Erythroblast (primary cell): Measurements from ENCODE around the gene CDK5RAP1.

Experiments used
- DNase-seq, 2 experiments: peaks; one replicate each; lab custom pipeline; 2025; lab: John Stamatoyannopoulos, UW
- GATA1 ChIP-seq: IDR thresholded peaks from 2 replicates; pipeline ENCODE4 v1.6.1; 2011; ENCODE audit warnings: low read depth, mild to moderate bottlenecking, control low read depth, low read length, moderate library complexity
- POLR2A ChIP-seq: IDR thresholded peaks from 2 replicates; pipeline ENCODE4 v1.6.1; 2011; ENCODE audit warnings: mild to moderate bottlenecking, low read length

Gene CDK5RAP1

DNA sequence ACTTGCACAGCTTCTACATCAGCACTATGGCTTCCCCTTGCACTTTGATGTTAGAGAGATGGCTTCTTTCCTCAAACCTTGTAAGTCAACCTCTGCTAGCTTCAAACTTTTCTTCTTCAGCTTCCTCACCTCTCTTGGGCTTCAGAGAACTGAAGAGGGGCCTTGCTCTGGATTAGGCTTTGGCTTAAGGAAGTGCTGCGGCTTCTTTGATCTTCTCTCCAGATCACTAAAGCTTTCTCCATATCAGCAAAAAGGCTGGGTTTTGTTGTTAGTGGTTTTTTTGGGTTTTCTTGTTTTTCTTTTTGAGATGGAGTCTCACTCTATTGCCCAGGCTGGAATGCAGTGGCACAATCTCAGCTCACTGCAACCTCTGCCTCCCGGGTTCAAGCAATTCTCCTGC, 24.0 kb downstream of the CDK5RAP1 start:
- DNase-seq: no peak
- TF ChIP-seq GATA1 (no peak), POLR2A (no peak)

DNA sequence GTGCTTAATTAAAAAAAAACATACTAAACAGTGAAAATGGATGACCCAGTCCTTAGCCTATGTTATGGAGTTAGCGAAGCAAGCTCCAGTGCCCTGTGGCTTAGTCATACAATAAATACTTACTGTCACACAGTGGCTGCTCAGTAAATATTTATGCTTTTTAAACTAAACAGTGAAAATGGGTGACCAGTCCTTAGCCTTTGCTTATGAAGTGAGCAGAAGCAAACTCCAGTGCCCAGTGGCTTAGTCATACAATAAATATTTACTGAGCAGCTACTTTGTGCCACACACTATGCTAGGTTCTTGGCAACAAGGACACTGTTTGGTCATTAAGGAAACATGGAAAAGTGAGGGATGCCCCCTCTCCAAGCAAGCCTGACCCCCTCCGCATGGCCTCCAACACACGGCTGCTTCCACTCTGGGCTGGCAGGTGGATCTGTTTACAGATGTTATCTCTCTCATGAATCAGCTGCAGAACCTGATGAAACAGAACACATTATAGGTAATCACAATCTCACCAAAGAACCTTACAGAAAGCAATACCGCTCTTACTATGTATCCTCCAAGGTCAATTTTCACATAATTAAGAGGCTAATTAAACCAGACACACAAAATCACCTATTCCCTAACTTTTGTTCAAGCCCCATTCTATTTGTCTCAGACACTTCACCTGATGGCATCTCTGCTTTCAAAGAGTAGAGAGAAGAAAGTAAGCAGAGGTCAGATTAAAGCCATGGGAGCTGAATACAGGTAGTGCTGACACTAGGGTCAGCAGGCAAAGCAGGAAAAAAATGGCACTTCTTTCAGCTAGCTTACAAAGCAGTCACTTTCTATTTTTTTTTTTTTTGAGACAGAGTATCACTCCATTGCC, 27.3 kb downstream of the CDK5RAP1 start:
- TF ChIP-seq GATA1: no peak
- no peak for TF ChIP-seq POLR2A
- DNase-seq: no peak

DNA sequence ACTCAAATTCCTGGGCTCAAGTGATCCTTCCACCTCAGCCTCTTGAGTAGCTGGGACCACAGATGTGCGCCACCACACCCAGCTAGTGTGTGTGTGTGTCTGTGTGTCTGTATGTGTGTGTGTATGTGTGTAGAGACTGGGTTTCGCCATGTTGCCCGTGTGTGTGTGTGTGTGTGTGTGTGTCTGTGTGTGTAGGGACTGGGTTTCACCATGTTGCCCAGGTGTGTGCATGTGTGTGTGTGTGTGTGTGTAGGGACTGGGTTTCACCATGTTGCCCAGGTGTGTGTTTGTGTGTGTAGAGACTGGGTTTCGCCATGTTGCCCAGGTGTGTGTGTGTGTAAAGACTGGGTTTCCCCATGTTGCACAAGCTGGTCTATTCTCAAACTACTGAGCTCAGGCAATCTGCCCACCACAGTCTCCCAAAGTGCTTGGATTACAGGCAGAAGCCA, 28.3 kb downstream of the CDK5RAP1 start:
- no peak for DNase-seq
- TF ChIP-seq GATA1 (no peak), POLR2A (no peak)

DNA sequence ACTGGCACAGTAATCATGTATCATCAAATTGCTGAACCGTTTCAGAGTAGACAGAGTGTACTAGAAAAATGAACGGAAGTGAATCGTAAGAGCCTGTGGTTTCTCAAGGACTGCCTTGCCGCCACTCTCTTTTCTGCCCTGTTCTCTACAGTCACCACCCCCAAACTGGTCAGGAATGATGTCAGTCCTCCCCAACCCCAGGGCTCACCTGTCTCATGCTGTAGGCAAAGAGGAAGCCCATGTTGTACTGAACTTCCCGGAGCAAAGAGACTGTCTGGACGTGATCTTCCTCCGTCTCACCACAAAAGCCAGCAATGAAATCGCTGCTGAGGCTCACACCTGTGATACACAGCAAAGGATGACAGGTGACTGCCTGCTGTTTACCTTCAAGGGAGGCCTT, 31.0 kb downstream of the CDK5RAP1 start:
- TF ChIP-seq POLR2A: no peak
- no peak for TF ChIP-seq GATA1
- no peak for DNase-seq

DNA sequence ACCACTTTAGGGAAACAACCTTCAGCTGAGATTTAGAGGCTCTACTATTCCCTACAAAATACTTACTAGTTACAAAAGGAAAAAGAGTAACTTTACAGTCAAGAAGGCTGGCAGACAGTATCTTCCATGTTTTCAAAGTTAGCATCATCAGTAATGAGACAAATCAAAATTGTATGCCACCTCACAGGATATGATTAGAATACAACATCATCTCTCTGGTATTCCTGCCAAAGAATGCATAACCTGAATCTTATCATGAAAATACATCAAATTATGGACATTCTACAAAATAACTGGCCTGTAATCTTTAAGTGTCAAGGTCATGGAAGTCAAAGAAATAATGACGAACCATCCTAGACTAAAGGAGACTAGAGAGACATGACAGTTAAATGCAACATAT, 38.4 kb downstream of the CDK5RAP1 start:
- TF ChIP-seq GATA1 (no peak), POLR2A (no peak)
- no peak for DNase-seq

DNA sequence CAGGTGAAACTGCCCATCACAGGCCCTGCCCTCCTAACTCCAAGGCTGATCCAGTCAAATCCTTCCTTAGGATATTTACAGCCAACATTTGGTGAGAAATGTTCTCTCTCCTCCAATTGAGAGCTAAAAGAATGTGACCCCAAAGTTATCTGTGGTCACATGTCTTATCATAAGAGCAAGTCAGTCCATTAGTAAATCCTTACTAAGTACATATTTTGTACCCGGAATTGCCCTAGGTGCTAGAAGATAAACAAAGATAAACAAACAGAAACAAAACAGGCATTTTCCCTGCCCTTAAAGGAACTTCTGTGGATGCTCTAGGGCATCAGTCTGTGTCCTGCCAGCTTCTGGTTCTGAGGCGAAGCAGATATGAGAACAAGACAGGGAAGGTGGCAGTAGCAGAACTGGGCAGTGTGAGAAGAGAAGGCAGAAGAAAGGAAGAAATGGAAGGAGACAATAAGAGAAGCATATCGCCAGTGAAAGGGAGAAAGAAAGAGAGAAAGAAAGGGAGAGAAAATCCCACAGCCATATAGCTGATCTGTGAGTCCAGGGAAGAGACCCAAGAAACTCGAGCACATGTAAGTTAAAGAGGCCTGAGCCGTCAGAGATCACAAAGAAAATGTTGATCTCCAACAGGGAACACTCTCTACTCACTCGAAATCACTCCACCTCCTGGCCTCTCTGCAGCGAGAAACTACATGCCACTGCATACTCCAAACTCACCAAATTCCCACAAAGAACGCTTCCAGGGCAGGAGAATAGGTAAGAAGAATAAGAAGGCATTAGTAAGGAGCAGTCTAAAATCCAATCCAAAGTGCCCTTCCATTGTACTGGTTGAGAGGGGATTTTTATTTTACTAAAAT, 41.7 kb downstream of the CDK5RAP1 start:
- no peak for DNase-seq
- TF ChIP-seq GATA1 (no peak), POLR2A (no peak)

DNA sequence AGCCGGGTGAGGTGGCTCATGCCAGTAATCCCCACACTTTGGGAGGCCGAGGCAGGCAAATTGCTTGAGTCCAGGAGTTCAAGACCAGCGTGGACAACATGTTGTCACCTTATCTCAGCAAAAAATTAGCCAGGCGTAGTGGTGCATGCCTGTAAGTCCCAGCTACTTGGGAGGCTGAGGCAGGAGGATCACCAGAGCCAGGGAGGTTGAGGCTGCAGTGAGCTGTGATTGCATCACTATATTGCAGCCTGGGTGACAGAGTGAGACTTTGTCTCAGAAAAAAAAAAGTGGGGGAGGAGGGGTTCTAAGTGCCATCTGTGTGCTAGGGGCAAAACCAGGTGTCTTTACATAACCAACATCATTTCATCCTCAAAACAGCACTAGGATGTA, 48.3 kb downstream of the CDK5RAP1 start:
- no peak for DNase-seq
- no peak for TF ChIP-seq POLR2A
- TF ChIP-seq GATA1: no peak

DNA sequence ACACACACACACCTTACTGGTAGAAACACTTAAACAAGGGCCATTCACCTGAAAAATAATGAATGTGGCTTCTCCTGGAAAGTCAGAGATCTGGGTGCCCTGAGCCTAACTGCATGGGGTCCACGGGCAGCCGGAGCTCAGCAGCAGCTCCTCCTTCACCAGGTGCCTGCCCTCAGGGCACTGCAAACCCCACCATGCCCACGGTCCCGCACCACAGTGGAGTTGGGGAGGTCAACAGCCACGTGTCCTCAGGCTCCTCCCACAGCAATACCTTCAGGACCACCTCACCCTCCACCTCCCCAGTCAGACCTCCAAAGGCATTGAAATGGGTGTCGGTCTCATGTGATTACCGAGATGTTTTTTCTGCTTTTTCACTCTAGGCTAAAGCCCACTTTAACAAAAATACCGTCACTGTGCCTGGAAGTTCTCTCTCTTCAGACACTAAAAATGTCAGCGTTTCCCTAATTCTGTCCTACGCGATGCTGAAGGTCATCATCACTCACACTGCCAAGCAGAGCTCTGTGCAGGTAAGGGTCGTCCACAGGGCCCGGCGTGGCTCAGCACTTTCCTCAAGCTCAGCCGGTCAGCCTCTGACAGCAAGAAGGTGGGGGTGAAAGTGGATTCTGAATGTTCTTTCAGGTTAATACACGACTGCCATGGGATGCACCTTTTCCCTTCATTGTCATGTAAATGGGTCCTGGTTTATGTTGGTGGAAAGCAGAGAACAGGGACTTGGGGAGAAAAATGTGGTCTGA, 48.9 kb downstream of the CDK5RAP1 start:
- TF ChIP-seq POLR2A: no peak
- no peak for TF ChIP-seq GATA1

DNA sequence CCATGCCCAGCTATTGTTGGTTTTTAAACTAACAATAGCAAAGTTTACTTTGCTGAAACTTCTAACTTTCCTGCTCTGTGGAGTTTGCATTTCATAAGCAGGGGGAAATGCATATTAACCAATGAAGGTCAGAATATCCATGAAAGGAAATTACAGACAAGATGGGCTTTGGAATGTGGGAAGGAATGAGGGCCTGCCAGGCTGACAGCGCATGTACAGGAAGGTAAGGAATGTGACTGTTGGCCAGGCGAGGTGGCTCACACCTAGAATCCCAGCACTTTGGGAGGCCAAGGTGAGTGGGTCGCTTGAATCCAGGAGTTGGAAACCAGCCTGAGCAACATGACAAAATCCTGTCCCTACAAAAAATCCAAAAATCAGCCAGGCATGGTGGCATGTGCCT, 49.6 kb downstream of the CDK5RAP1 start:
- TF ChIP-seq POLR2A (no peak), GATA1 (no peak)
- no peak for DNase-seq

More for the DNA sequence above, 48.9 kb downstream of the CDK5RAP1 start:
- no peak for DNase-seq

DNA sequence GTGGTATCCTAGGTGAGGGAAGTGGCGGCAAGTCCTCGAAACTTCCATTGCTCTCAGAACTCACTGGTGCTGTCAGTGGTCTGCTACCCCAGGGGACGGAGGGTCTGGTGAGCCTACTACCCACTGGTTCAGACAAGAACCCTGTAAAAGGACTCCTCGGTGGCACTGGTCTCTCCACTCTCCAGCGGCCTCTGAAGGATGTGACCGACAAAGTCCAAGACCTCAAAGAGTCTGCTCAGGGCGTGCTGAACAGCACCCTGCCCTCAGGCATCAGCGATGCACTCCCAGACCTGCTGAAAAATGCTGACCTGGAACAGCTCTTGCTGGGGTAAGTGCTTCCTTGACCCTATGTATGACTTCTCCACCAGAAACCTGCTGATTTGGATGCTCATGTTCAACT, 51.8 kb downstream of the CDK5RAP1 start:
- no peak for TF ChIP-seq GATA1
- no peak for TF ChIP-seq POLR2A
- DNase-seq: no peak

DNA sequence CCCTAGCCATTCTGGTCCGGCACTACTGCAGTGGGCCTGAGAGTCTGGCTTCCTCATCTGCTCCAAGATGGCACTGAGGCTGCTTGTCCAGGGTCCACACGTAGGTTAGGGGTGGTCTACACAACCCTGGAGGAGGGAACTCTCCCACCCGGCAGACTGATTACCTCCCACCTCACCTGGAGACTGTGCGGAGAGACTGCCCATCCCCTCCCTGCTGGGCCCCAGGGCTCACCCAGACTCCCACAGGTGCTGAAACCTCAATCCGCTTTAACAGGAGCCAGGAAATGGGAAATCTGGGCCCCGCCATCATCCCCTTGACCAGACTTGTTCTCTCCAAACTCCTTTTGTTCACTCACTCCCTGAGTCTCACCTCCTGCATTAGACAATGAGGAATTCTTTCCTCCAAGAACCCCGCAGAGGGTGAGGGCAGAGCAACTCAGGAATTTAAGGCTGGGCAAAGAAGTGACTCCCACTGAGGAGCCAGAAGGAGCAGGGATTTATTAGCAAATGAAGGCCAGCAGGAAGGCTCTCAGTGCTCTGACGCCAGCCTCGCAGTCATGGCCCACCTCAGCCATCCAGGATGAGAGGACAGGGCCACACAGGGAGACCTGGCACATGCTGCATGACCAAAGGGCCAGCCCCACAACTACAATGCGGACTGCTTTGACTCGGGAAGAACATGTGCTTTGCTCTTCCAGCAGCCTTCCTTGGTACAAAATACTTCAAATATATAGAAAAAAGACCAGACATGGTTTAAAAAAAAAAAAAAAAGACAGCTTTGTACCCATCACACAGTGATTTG, 53.0 kb downstream of the CDK5RAP1 start:
- DNase-seq: no peak
- no peak for TF ChIP-seq POLR2A
- TF ChIP-seq GATA1: no peak

DNA sequence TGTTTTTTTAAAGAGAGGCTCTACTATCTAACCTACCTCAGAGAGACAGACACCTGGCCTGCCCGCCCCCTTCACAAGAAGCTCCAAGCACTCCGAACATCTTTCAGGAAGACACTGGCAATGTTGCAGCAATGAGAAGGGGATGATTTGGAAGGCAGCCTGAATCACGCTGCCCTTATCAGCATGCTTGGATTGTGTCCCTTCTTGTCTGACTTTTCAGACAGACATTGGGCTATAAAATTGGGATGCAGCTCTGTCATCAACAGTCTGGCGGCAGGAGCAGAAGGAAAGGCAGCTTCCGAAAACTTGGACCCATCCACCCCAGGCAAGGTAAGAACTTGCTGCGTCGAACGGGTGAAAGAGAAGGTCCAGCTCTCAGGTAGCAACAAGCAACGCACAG, 56.0 kb downstream of the CDK5RAP1 start:
- TF ChIP-seq POLR2A (no peak), GATA1 (no peak)
- no peak for DNase-seq

DNA sequence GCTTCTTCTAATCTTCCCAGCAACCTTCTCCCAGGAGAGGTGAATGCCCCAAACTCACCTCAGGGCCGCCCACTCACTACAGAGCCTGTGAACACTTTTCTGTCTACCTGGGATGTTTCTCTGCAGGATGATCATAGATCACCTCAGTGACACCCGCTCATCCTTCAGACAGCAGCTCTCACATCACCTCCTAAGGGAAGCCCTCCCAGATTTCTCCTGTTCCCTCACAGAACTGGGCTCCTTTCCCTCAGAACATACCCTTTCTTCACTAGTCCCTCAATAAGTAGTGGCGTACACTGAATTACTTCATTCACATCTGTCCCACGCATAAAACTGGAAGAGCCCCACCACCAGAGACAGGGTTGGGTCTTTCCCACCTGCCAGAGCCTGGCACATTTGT, 57.8 kb downstream of the CDK5RAP1 start:
- no peak for DNase-seq
- TF ChIP-seq POLR2A (no peak), GATA1 (no peak)
